ENCODE measurements around the gene MESP1.
A peak's percentile ranks its signal among the peaks of the same experiment; 100 is the strongest.
"Not testable (repeated sequence)": the region's sequence is repeated elsewhere in the genome, so short reads cannot be mapped to it uniquely, and the experiment has no call there.

Gene MESP1

DNA sequence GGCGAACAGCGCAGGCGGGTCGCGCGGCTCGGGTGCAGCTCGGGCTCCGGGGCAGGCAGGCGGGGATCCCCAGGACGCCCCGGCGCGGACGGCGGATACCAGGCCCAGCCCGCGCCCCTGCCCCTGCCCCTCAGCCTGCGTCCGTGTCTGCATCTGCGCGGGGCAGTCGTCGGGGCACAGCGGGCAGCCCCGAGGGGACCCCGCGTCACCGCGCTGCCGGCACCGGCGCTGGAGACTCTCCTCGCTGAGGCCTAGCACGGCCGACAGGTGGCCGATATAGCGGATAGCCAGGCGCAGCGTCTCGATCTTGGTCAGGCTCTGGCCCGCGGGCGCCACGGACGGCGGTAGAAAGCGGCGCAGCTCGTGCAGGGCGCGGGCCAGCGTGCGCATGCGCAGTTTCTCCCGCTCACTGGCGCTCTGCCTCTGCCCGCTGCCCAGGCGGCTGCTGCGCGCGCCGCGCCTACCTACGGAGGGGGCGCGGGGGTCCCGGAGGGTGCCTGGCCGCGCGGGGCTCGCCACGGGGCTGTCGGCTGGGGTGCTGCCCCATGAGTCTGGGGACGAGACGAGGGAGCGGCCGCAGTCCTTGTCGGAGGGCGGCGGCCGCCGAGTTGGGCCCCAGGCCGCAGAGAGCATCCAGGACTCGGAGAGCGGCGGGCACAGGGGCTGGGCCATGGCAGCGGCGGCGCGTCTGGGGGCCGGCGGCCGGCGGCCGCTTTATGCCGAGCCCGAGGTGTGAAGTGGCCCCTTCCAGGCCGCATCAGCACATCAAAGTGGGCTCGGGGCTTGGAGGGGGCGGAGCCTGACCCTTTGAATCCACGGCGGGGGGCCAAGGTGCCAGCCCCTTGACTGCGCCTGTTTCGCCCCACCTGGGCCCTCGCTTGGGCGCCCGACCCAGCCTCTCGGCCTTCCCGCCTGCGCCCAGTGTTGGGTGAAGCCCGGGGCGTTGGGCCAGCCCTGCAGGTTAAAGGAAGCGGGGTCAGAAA lies at the start of gene MESP1:
Gene MESP1, minus strand, starts transcription at position 690 of the 983 bp plus-strand sequence. Its CDS starts 18 bp downstream, at position 672.
- peak; percentile 98 for DNase-seq (ENCODE audit: low spot score)

GRCh38 chr15:89799918-89800498 lies 49.0 kb upstream of the MESP1 start:
- no peak for DNase-seq (ENCODE audit: low spot score)

GRCh38 chr15:89799011-89799911 lies 48.2 kb upstream of the MESP1 start:
- no peak for DNase-seq (ENCODE audit: low spot score)

DNA sequence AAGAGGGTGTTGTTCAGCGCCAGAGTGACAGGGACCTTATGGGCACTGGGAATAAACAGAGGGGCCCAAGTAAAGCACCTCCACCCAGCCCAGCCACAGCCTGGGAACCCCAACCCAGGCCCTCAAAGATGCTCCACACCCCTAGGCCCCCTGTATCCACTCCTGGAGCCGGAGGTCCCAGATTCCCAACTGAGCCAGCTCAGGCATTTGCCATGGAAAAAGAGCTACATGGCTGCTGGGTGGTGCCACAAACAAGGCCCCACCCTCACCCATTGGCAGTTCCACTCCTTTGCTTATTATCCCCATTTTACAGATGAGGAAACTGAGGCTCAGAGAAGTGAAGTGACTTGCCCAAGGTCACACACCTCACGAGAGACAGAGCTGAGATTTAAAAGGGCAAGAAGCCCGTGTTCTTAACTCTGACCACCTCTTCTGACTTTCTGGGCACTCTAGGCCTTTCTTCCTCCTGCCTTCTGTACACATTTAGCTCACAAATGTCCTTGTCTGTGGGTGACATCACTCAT lies 46.7 kb upstream of the MESP1 start:
- no peak for DNase-seq (ENCODE audit: low spot score)

DNA sequence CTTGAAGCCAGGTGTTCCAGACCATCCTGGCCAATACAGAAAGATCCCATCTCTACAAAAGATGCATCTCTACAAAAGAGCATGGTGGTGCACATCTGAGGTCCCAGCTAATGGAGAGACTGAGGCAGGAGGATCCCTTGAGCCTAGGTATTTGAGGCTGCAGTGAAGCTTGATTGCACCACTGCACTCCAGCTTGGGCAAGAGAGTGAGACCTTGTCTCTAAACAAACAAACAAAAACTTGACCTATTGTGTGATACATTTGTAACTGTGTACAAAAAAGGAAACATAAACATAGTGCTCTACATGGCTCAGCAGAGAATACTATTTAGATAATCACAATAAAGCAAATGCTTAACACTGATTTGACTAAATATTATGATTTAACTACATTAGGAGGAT lies 44.9 kb upstream of the MESP1 start:
- no peak for DNase-seq (ENCODE audit: low spot score)

GRCh38 chr15:89794627-89795241 lies 43.7 kb upstream of the MESP1 start:
- no peak for DNase-seq (ENCODE audit: low spot score)

DNA sequence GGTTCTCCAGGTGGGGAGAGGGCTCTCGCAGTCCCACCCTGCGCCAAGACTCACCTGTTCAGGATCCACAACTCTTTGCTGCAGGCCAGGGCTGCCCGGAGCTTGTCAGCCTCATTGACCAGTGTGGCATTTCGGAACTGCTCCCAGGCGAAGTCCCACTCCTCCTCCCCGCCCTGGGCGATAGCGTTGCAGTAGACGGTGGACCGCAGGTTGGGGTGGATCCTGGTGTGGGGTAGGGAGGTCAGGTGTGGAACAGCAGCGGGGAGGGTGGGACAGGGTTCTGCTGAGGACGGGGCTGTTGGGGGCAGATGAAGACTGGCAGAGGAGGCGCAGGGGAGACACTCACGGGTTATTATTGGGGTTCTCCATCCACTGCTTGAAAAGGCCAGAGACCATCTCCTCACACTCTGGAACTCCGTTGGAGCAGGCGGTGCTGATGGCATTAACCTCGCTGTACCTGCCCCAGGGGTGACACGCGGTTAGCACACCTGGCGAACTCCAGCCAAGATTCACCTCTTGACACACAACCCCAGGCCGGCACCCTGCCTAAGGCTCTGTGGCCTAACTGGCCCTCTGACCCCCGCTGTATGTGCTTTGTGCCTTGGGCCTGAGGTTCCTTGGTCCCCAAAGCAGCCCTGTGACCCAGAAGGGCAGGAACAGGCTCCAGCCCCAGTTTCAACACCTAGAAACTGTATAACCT lies 41.2 kb upstream of the MESP1 start:
- no peak for DNase-seq (ENCODE audit: low spot score)

DNA sequence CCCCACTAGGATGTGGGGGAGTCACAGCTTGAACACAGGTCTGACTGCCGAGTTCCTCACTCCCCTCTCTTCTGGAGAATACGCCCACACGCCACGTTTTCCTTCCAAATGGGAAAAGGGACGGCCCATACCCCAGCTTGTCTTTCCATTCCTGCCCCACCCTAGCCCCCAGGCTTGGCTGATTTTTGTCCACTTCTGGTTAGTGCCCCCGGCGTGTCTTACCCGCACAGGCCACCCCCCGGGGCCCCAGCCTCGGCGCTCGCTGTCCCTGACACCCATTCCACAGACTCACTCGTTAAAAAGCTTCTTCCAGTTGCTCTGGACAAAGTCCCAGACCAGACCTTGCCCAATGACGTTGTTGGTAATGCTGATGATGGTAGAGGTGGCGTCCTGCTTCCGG lies 39.6 kb upstream of the MESP1 start:
- DNase-seq (ENCODE audit: low spot score) = no peak

GRCh38 chr15:89790206-89790605 lies 39.2 kb upstream of the MESP1 start:
- DNase-seq (ENCODE audit: low spot score) = no peak

DNA sequence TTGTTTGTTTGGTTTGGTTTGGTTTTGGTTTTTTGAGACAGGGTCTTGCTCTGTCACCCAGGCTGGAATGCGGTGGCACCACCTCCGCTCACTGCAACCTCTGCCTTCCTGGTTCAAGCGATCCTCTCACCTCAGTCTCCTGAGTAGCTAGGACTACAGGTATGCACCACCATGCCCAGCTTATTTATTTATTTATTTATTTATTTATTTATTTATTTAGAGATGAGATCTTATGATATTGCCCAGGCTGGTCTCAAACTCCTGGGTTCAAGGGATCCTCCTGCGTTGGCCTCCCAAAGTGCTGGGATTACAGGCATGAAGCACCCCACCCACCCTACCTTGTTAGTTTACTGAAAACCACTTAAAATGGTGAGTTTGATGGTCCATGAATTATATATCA lies 37.5 kb upstream of the MESP1 start:
- DNase-seq (ENCODE audit: low spot score) = not testable (repeated sequence)

DNA sequence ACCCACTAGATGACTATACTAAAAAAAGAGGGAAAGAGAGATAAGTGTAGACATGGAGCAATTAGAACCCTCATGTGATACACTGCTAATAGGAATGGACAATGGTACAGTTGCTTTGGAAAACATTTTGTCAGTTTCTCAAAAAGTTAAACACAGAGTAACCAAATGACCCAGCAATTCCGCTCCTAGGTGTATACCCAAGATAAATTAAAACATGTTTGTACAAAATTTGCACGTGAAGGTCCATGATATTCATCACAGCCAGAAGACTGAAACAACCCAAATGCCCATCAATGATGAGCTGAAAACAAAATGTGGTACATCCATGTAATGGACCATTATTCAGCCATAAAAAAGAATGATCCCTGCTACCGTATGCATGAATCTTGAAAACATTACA lies 36.9 kb upstream of the MESP1 start:
- DNase-seq (ENCODE audit: low spot score) = no peak

- DNase-seq (ENCODE audit: low spot score) = no peak
Observed at GRCh38 chr15:89785774-89786140, 34.7 kb upstream of the MESP1 start.

- no peak for DNase-seq (ENCODE audit: low spot score)
Observed at GRCh38 chr15:89785064-89785773, 34.2 kb upstream of the MESP1 start.

DNA sequence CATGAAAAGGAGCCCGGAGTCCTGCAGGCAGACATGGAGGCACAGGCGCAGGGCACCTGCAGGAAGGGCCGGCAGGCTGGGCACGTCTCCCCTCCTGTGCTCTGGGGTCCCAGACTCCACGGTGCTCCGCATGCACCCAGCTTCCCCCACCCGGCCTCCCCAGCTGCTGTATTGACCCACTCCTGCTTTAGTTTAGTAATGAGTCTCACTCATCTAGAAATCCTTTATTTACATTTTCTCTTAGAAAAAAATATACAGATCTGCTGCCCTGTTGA lies 33.6 kb upstream of the MESP1 start:
- no peak for DNase-seq (ENCODE audit: low spot score)

GRCh38 chr15:89783861-89784685 lies 33.0 kb upstream of the MESP1 start:
- DNase-seq (ENCODE audit: low spot score) = no peak

DNA sequence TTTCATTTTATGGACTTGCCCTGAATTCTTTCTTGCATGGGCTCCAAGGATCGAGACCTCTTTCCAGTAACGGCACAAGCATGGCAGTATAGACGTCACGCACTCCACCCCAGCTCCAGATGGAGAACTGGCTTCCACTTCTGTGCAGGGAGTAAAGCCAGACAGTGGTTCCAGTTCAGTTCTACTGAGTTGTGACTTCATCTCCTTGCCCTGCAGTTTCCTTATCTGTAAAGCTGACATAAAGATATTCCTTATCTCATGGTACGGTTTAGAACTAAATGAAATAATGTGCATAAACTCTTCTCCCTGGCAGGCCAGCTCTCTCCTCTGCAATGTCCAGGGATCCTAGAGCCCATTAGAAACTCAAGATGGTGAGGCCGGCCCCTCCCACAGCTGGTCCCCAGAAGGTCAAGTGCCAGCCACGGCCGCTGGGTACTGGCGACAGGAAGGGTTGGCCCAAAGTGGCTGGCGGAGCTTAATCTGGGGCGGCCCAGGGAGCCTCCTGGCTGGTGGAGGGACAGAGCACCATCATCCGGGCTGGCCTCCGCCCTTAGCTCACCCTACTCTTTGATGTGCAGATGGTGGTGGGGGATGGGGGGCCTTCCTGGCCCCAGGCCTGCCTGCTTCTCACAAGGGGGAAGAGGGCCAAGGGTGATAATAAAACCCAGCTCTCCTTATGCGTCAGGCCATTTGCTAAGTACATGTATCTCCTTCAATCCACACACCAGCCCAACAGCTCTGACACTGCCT lies 32.2 kb upstream of the MESP1 start:
- DNase-seq (ENCODE audit: low spot score) = peak; percentile 53

DNA sequence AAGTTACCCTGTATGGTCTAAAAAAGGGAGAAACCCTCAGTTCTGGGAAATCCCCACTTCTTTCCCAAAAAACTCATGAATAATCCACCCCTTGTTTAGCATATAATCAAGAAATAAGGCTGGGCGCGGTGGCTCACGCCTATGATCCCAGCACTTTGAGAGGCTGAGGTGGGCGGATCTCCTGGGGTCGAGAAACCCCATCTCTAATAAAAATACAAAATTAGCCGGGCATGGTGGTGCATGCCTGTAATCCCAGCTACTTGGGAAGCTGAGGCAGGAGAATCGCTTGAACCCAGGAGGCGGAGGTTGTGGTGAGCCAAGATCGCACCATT lies 31.5 kb upstream of the MESP1 start:
- DNase-seq (ENCODE audit: low spot score) = not testable (repeated sequence)

GRCh38 chr15:89781891-89782618 lies 31.0 kb upstream of the MESP1 start:
- DNase-seq (ENCODE audit: low spot score) = peak; percentile 72

- no peak for DNase-seq (ENCODE audit: low spot score)
Observed at GRCh38 chr15:89781055-89781454, 30.0 kb upstream of the MESP1 start.

All from GM03348 (cell line).